Adrenal gland (tissue), 5 donors: ENCODE results near the gene FOSL2.

Experiments
- POLR2A ChIP-seq, 2 donors: fragments of 450-650 bp; IDR thresholded peaks; one replicate each; pipeline ENCODE4 v1.6.1; 2017; ENCODE audit warnings: antibody characterized with exemption in 2 of 2, mild to moderate bottlenecking in 2 of 2, moderate library complexity in 1 of 2
- TF ChIP-seq, protein P1 (sequence below), 6 experiments: fragments of 450-650 bp in 4 of 6; fragments of 200-600 bp in 2 of 6; sonication (generic) in 1 of 6; IDR thresholded peaks; 1 replicate in 5 of 6; 2 replicates in 1 of 6; pipeline versions ENCODE4 v1.5.1 to v1.8.0; 2016 to 2021; ENCODE audit warnings: antibody characterized with exemption in 6 of 6, mild to moderate bottlenecking in 2 of 6, moderate library complexity in 1 of 6
- donor health status: DM: no; HTN: no; CAD: no.

GRCh38 chr2:28377195-28377816 is 15.4 kb upstream of the FOSL2 start:
- TF ChIP-seq, protein P1, sequence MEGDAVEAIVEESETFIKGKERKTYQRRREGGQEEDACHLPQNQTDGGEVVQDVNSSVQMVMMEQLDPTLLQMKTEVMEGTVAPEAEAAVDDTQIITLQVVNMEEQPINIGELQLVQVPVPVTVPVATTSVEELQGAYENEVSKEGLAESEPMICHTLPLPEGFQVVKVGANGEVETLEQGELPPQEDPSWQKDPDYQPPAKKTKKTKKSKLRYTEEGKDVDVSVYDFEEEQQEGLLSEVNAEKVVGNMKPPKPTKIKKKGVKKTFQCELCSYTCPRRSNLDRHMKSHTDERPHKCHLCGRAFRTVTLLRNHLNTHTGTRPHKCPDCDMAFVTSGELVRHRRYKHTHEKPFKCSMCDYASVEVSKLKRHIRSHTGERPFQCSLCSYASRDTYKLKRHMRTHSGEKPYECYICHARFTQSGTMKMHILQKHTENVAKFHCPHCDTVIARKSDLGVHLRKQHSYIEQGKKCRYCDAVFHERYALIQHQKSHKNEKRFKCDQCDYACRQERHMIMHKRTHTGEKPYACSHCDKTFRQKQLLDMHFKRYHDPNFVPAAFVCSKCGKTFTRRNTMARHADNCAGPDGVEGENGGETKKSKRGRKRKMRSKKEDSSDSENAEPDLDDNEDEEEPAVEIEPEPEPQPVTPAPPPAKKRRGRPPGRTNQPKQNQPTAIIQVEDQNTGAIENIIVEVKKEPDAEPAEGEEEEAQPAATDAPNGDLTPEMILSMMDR (IDR thresholded peaks at IDR 0.05) = no peak
- no peak for TF ChIP-seq POLR2A (IDR thresholded peaks at IDR 0.05)
